Endothelial cell of umbilical vein (primary cell): ENCODE data around the gene PLA2G4F. TPM values are rescaled to one million over a fixed set of nuclear protein-coding genes. Genes with fewer than 3 reads are reported as not detected.

ENCODE experiments used
- BruUV-seq: library from RNA; stranded (reverse); fragments of 400-500 nt; replicated peaks from 2 replicates; lab custom pipeline; 2021; lab: Mats Ljungman, UMichigan
- CTCF ChIA-PET: fragments of 300-600, 350-600 bp; sonication (Branson Sonifier 250); formaldehyde crosslinking; loops from one replicate; lab custom pipeline; 2021; ENCODE audit warnings: antibody characterized with exemption, inconsistent platforms; lab: Charles Lee
- POLR2A ChIA-PET: fragments of 300-600, 350-600 bp; sonication (Branson Sonifier 250); formaldehyde crosslinking; loops from one replicate; lab custom pipeline; 2021; ENCODE audit warnings: antibody characterized with exemption, inconsistent platforms; lab: Charles Lee
- DNase-seq: peaks from one replicate; pipeline ENCODE4 v3.0.0-alpha.2; 2011; ENCODE audit warnings: low read depth, low spot score
- FAIRE-seq: peaks from 2 replicates; lab custom pipeline; 2011; peaks lifted over from hg19 to GRCh38; lab: Jason Lieb, UNC
- H2AFZ ChIP-seq: 2 replicates; pipeline ENCODE4 v1.6.0; 2012; ENCODE audit warnings: low read depth, low read length, control low read depth, inconsistent platforms
- H3K27ac ChIP-seq: 2 replicates; pipeline ENCODE4 v1.5.1; 2011; ENCODE audit warnings: low read depth, mild to moderate bottlenecking, control low read depth, low read length, moderate library complexity; ENCODE audit not compliant: insufficient read depth
- H3K27me3 ChIP-seq, 2 experiments: 2 replicates each; pipeline versions ENCODE4 v1.6.0 to v1.6.1; 2011; ENCODE audit warnings: low read length in 2 of 2, mixed read lengths in 1 of 2; ENCODE audit not compliant: control insufficient read depth in 2 of 2, insufficient read depth in 2 of 2
- H3K36me3 ChIP-seq, 2 experiments: 2 replicates in 1 of 2; 3 replicates in 1 of 2; pipeline ENCODE4 v1.5.1; 2011; ENCODE audit warnings: low read length in 2 of 2, mild to moderate bottlenecking in 1 of 2, moderate library complexity in 1 of 2; ENCODE audit not compliant: control insufficient read depth in 2 of 2, insufficient read depth in 2 of 2; ENCODE audit errors: extremely low read depth in 1 of 2
- H3K4me1 ChIP-seq: 3 replicates; pipeline ENCODE4 v1.5.1; 2011; ENCODE audit warnings: mild to moderate bottlenecking, low read length; ENCODE audit not compliant: control insufficient read depth, insufficient read depth; ENCODE audit errors: extremely low read depth
- H3K4me2 ChIP-seq: 2 replicates; pipeline ENCODE4 v1.6.1; 2011; ENCODE audit warnings: low read length, control low read depth, mixed read lengths; ENCODE audit not compliant: insufficient read depth
- H3K4me3 ChIP-seq, 3 experiments: fragments of 200-600 bp in 1 of 3; sonication (generic), shearing (Covaris generic) in 1 of 3; replicated peaks in 1 of 3; 2 replicates each; pipeline ENCODE4 v1.5.1; 2011 to 2016; ENCODE audit warnings: control low read depth in 3 of 3, low read length in 3 of 3, mild to moderate bottlenecking in 2 of 3, inconsistent platforms in 1 of 3, low read depth in 1 of 3, moderate library complexity in 1 of 3; ENCODE audit not compliant: insufficient read depth in 1 of 3
- H3K79me2 ChIP-seq: 2 replicates; pipeline ENCODE4 v1.6.0; 2012; ENCODE audit warnings: low read length, inconsistent platforms; ENCODE audit not compliant: control insufficient read depth, insufficient read depth
- H3K9ac ChIP-seq: replicated peaks from 2 replicates; pipeline ENCODE3; 2011; ENCODE audit warnings: low read length, control low read depth; ENCODE audit not compliant: insufficient read depth; ENCODE audit errors: extremely low read depth
- H3K9me1 ChIP-seq: replicated peaks from 3 replicates; pipeline ENCODE4 v1.6.0; 2011; ENCODE audit warnings: mild to moderate bottlenecking, low read length; ENCODE audit not compliant: control insufficient read depth, insufficient read depth; ENCODE audit errors: extremely low read depth
- H3K9me3 ChIP-seq: replicated peaks from 2 replicates; pipeline ENCODE4 v1.5.1; 2012; ENCODE audit warnings: low read length, inconsistent platforms; ENCODE audit not compliant: control insufficient read depth, insufficient read depth
- H4K20me1 ChIP-seq: replicated peaks from 2 replicates; pipeline ENCODE3; 2011; ENCODE audit warnings: mild to moderate bottlenecking, low read length; ENCODE audit not compliant: control insufficient read depth, insufficient read depth; ENCODE audit errors: extremely low read depth
- EZH2 ChIP-seq: IDR thresholded peaks from 2 replicates; pipeline ENCODE4 v1.6.1; 2012; ENCODE audit warnings: borderline replicate concordance, low read depth, mild to moderate bottlenecking, moderate library complexity, low read length, inconsistent platforms; ENCODE audit not compliant: severe bottlenecking
- FOS ChIP-seq: IDR thresholded peaks from 2 replicates; pipeline ENCODE4 v1.6.1; 2011; ENCODE audit warnings: mild to moderate bottlenecking, low read length, moderate library complexity, borderline replicate concordance; ENCODE audit not compliant: insufficient read depth
- GATA2 ChIP-seq: IDR thresholded peaks from 2 replicates; pipeline ENCODE4 v1.7.0; 2011; ENCODE audit warnings: low read depth, mild to moderate bottlenecking, moderate library complexity, mixed read lengths, low read length; ENCODE audit not compliant: insufficient read length, insufficient read depth
- JUN ChIP-seq: IDR thresholded peaks from 2 replicates; pipeline ENCODE4 v1.6.1; 2011; ENCODE audit warnings: borderline replicate concordance, low read depth; ENCODE audit not compliant: insufficient read length, insufficient read depth
- MYC ChIP-seq: IDR thresholded peaks from one replicate; pipeline ENCODE4 v1.6.1; 2011; ENCODE audit warnings: mild to moderate bottlenecking, low read depth, low read length
- POLR2A ChIP-seq: IDR thresholded peaks from 2 replicates; pipeline ENCODE4 v1.6.1; 2012; ENCODE audit warnings: low read depth, mild to moderate bottlenecking, control low read depth, low read length
- POLR2AphosphoS5 ChIP-seq: IDR thresholded peaks from 2 replicates; pipeline ENCODE4 v1.6.1; 2012; ENCODE audit warnings: low read depth, mild to moderate bottlenecking, control low read depth, low read length, moderate library complexity; ENCODE audit not compliant: insufficient read depth
- dilution Hi-C: fragments of 300-500 bp; cut with MboI; formaldehyde crosslinking; loops from one replicate; pipeline ENCODE4 v1.15.0; 2019; ENCODE audit warnings: low sequenced_read_pairs; ENCODE audit not compliant: extremely low pct_ligation_motif_present
- intact Hi-C: fragments of 100-400 bp; cut with micrococcal nuclease; formaldehyde crosslinking; loops from one replicate; pipeline ENCODE4 v1.10.0; 2022
- polyA plus RNA-seq, 4 experiments: library from polyadenylated mRNA; depleted of rRNA in 3 of 4; stranded (reverse) in 3 of 4; unstranded in 1 of 4; fragments of >200 nt; gene quantifications; 2 replicates each; pipeline versions ENCODE4 v1.2.1 to v1.2.3, GENCODE V29; 2011 to 2012; ENCODE audit warnings: missing spikeins in 1 of 4
- total RNA-seq: library from RNA; stranded (reverse); gene quantifications from 2 replicates; pipeline ENCODE4 v1.2.3, GENCODE V29; 2021
- TF ChIP-seq, protein P1 (sequence below): IDR thresholded peaks from 2 replicates; pipeline ENCODE4 v1.6.1; 2011; ENCODE audit not compliant: insufficient read depth, insufficient read length
- TF ChIP-seq, protein P2 (sequence below), 2 donors: IDR thresholded peaks; 1 replicate in 1 of 2; 2 replicates in 1 of 2; pipeline ENCODE4 v1.5.1; 2011; ENCODE audit warnings: low read length in 2 of 2, mild to moderate bottlenecking in 2 of 2, moderate library complexity in 2 of 2, control low read depth in 1 of 2, inconsistent platforms in 1 of 2, low read depth in 1 of 2; ENCODE audit not compliant: insufficient read depth in 1 of 2; ENCODE audit errors: extremely low read depth in 1 of 2

Gene PLA2G4F
- total and polyA plus RNA-seq, 2 donors (not counting 3 experiments of a cell fraction or from before 2014, with no cell fraction given): not detected

DNA sequence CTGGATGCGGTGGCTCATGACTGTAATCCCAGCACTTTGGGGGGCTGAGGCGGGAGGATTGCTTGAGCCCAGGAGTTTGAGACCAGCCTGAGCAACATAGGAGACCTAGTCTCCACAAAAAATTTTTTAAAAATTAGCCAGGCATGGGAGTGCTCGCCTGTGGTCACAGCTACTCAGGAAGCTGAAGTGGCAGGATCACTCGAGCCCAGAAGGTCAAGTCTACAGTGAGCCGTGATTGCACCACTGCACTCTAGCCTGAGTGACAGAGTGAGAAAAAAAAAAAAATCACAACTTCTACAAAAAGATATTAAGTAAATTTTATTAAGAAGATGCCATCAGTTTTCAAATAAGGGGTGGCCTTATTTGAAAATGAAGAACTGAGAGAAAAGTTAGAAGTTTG is 50.1 kb downstream of the PLA2G4F start:
- Histone ChIP-seq H3K36me3 (no peaks in the 10 kb centered on the region), H3K27me3 (peaks cover 3 to 13% of the 10 kb centered on the region in 2 experiments), H3K79me2 (no peaks in the 10 kb centered on the region), H2AFZ (no peak overlapping the region), H3K9me1 (no peaks in the 10 kb centered on the region), H3K9ac (no peak overlapping the region), H3K9me3 (no peaks in the 10 kb centered on the region), H3K4me3 (no peak overlapping the region), H3K27ac (no peak overlapping the region), H3K4me1 (peaks cover 6% of the 10 kb centered on the region), H3K4me2 (no peak overlapping the region), H4K20me1 (no peaks in the 10 kb centered on the region)
- intact Hi-C loops (no loop called here), dilution Hi-C loops (no loop called here)
- DNase-seq: no peak
- POLR2A ChIA-PET: no interaction called here
- TF ChIP-seq POLR2AphosphoS5: no peak
- TF ChIP-seq MYC: no peak
- TF ChIP-seq, protein P1, sequence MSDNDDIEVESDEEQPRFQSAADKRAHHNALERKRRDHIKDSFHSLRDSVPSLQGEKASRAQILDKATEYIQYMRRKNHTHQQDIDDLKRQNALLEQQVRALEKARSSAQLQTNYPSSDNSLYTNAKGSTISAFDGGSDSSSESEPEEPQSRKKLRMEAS: no peak
- TF ChIP-seq EZH2: no peak
- TF ChIP-seq, protein P2, sequence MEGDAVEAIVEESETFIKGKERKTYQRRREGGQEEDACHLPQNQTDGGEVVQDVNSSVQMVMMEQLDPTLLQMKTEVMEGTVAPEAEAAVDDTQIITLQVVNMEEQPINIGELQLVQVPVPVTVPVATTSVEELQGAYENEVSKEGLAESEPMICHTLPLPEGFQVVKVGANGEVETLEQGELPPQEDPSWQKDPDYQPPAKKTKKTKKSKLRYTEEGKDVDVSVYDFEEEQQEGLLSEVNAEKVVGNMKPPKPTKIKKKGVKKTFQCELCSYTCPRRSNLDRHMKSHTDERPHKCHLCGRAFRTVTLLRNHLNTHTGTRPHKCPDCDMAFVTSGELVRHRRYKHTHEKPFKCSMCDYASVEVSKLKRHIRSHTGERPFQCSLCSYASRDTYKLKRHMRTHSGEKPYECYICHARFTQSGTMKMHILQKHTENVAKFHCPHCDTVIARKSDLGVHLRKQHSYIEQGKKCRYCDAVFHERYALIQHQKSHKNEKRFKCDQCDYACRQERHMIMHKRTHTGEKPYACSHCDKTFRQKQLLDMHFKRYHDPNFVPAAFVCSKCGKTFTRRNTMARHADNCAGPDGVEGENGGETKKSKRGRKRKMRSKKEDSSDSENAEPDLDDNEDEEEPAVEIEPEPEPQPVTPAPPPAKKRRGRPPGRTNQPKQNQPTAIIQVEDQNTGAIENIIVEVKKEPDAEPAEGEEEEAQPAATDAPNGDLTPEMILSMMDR (IDR thresholded peaks at IDR 0.05; ENCODE audit: extremely low read depth in 1 of 2, insufficient read depth in 1 of 2, low read depth in 1 of 2, low read length in 2 of 2): no peak
- no peak for TF ChIP-seq POLR2A
- TF ChIP-seq JUN: no peak
- no peak for TF ChIP-seq FOS
- no peak for TF ChIP-seq GATA2
- no TSS peak for BruUV-seq
- CTCF ChIA-PET: no interaction called here
- no peak for FAIRE-seq
